ENCODE data around the gene P2RY1. TPM values are rescaled to one million over a fixed set of nuclear protein-coding genes. Genes with fewer than 3 reads are reported as not detected.

P2RY1 gene
- total and polyA plus RNA-seq, 9 of the 15 experiments (the other 6 are each of a cell fraction or from before 2014, with no cell fraction given) = 6.0 to 27.9 (median 18.4) TPM

DNA sequence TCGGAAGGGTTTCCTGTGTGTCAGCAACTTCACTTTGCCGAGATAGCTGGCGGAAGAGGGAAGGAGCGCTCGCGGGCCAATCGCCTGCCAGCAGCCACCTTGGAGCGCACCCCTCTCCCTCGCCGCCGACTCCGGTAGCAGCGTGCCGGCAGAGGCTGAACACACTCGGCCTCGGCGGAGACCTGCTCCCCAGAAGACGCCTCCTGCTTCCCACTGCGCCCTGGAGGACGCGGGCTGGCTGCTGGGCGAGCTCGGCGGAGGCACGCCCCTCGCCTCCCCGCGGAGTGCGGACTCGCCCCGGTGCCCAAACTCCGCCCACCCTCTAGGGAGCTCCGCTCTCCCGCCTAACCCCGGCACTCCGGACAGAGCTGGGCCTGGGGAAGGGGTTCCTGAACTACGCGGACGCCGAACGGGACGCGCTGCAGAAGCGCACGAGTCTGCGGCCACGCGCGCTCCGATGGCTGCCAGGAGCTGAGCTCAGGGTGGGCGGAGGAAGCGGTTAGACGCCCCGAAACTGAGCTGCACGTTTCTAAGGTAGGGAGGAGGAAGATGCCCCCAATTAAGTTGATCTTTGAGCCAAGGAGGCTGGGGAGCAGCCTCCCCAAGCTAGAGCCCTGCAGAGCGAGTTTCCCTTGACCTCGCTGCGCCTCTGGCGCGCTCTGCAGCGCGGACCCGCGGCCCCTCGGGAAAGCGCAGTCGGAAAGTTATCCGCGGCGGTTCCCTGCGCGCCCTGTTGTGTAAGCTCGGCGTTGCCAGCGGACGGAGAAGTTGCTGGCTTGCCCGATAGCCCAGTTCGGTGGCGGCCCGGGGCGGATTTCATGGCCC, at the start of gene P2RY1 (continued):
- no peak for TF ChIP-seq DDX20 (tag; IDR thresholded peaks at IDR 0.05; ENCODE audit: low read depth)
- TF ChIP-seq NCOR1 (IDR thresholded peaks at IDR 0.05) = 0 out of 2 replicates have a peak, but pooled peaks have one; percentile 14
- TF ChIP-seq ZNF23 (CRISPR knock-in tag; IDR thresholded peaks at IDR 0.05) = no peak
- TF ChIP-seq ZNF224 (CRISPR knock-in tag; IDR thresholded peaks at IDR 0.05) = no peak
- no peak for TF ChIP-seq SPI1 (IDR thresholded peaks at IDR 0.05; ENCODE audit: borderline replicate concordance, low read depth, low read length)
- no peak for TF ChIP-seq PRPF4 (IDR thresholded peaks at IDR 0.05; ENCODE audit: insufficient read depth, low read depth, low read length, poor library complexity, severe bottlenecking)
- TF ChIP-seq, protein P1, sequence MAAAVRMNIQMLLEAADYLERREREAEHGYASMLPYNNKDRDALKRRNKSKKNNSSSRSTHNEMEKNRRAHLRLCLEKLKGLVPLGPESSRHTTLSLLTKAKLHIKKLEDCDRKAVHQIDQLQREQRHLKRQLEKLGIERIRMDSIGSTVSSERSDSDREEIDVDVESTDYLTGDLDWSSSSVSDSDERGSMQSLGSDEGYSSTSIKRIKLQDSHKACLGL (CRISPR knock-in tag; IDR thresholded peaks at IDR 0.05; ENCODE audit: borderline replicate concordance, poor library complexity, severe bottlenecking) = no peak
- TF ChIP-seq C11orf30 (IDR thresholded peaks at IDR 0.05; ENCODE audit: low read depth) = peak; percentile 91
- 0 out of 2 replicates have a peak, but pooled peaks have one; percentile 37 for TF ChIP-seq ZNF766 (CRISPR knock-in tag; conservative IDR thresholded peaks at IDR 0.05)
- TF ChIP-seq SMARCA4 (IDR thresholded peaks at IDR 0.05) = no peak
- TF ChIP-seq, protein P2, sequence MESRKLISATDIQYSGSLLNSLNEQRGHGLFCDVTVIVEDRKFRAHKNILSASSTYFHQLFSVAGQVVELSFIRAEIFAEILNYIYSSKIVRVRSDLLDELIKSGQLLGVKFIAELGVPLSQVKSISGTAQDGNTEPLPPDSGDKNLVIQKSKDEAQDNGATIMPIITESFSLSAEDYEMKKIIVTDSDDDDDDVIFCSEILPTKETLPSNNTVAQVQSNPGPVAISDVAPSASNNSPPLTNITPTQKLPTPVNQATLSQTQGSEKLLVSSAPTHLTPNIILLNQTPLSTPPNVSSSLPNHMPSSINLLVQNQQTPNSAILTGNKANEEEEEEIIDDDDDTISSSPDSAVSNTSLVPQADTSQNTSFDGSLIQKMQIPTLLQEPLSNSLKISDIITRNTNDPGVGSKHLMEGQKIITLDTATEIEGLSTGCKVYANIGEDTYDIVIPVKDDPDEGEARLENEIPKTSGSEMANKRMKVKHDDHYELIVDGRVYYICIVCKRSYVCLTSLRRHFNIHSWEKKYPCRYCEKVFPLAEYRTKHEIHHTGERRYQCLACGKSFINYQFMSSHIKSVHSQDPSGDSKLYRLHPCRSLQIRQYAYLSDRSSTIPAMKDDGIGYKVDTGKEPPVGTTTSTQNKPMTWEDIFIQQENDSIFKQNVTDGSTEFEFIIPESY (CRISPR knock-in tag; IDR thresholded peaks at IDR 0.05) = no peak; the same call in 1 of the 2 replicates
- no peak for TF ChIP-seq ARNT (IDR thresholded peaks at IDR 0.05)
- TF ChIP-seq, protein P3, sequence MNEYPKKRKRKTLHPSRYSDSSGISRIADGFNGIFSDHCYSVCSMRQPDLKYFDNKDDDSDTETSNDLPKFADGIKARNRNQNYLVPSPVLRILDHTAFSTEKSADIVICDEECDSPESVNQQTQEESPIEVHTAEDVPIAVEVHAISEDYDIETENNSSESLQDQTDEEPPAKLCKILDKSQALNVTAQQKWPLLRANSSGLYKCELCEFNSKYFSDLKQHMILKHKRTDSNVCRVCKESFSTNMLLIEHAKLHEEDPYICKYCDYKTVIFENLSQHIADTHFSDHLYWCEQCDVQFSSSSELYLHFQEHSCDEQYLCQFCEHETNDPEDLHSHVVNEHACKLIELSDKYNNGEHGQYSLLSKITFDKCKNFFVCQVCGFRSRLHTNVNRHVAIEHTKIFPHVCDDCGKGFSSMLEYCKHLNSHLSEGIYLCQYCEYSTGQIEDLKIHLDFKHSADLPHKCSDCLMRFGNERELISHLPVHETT (CRISPR knock-in tag; conservative IDR thresholded peaks at IDR 0.05 in 1 of 2, IDR thresholded peaks at IDR 0.05 in 1 of 2) = no peak; a peak in 1 of 4 replicates
- TF ChIP-seq TARDBP (IDR thresholded peaks at IDR 0.05) = 0 out of 2 replicates have a peak, but pooled peaks have one; percentile 15
